Body of pancreas (tissue), 4 donors: ENCODE measurements around the gene IFNL1. TPM values are rescaled to one million over a fixed set of nuclear protein-coding genes. Genes with fewer than 3 reads are reported as not detected.
A peak's percentile ranks its signal among the peaks of the same experiment; 100 is the strongest.
"Not testable (repeated sequence)": the region's sequence is repeated elsewhere in the genome, so short reads cannot be mapped to it uniquely, and the experiment has no call there.

Experiments
- ATAC-seq: fragments of 150-250 bp; one replicate; pipeline ENCODE4 v1.9.1; 2016
- DNase-seq, 4 donors: peaks; one replicate each; pipeline ENCODE4 v3.0.0-alpha.2; 2019
- H3K27ac ChIP-seq, 4 donors: fragments of 200-600 bp; sonication (generic); 1 replicate in 3 of 4; 2 replicates in 1 of 4; pipeline versions ENCODE4 v1.5.1 to v1.6.1; 2016 to 2019; ENCODE audit warnings: mild to moderate bottlenecking in 1 of 4, mixed read lengths in 1 of 4, moderate library complexity in 1 of 4
- H3K27me3 ChIP-seq, 2 donors: fragments of 200-600 bp; sonication (generic); one replicate each; pipeline ENCODE4 v1.6.0; 2016; ENCODE audit warnings: mild to moderate bottlenecking in 1 of 2
- H3K36me3 ChIP-seq, 2 donors: fragments of 200-600 bp; sonication (generic); replicated peaks in 1 of 2; 2 replicates each; pipeline ENCODE4 v1.5.1; 2016; ENCODE audit warnings: low read depth in 2 of 2; ENCODE audit not compliant: insufficient read depth in 1 of 2
- H3K4me1 ChIP-seq: fragments of 200-600 bp; sonication (generic); one replicate; pipeline ENCODE4 v1.6.0; 2016
- H3K4me3 ChIP-seq, 2 donors: fragments of 200-600 bp; sonication (generic); 1 replicate in 1 of 2; 2 replicates in 1 of 2; pipeline ENCODE4 v1.5.1; 2016 to 2019
- H3K9me3 ChIP-seq, 3 donors: fragments of 200-600 bp; sonication (generic); 1 replicate in 2 of 3; 2 replicates in 1 of 3; pipeline ENCODE4 v1.5.1; 2016
- CTCF ChIP-seq, 7 experiments: fragments of 450-650 bp in 4 of 7; fragments of 200-600 bp in 3 of 7; sonication (generic) in 3 of 7; IDR thresholded peaks; one replicate each; pipeline ENCODE4 v1.5.1; 2016 to 2019; ENCODE audit warnings: antibody characterized with exemption in 7 of 7
- POLR2A ChIP-seq, 3 donors: fragments of 450-650 bp; IDR thresholded peaks; one replicate each; pipeline ENCODE4 v1.6.1; 2016; ENCODE audit warnings: antibody characterized with exemption in 3 of 3, mild to moderate bottlenecking in 2 of 3
- WGBS, 2 donors: methylation state at CpG; one replicate each; pipeline ENCODE4 v1.1.5; 2017; 5-methylcytosine and 5-hydroxymethylcytosine counted together
- intact Hi-C: fragments of 100-400 bp; cut with DNase I; formaldehyde crosslinking; loops from one replicate; pipeline ENCODE4 v1.15.1; 2023
- total RNA-seq, 2 donors: library from RNA; depleted of rRNA; stranded (reverse); fragments of >200 nt; gene quantifications; one replicate each; pipeline ENCODE4 v1.1.0, GENCODE V29; 2016

Gene IFNL1
- total RNA-seq, 2 donors from 2014 or later = not detected

GRCh38 chr19:39327363-39328045, 31.3 kb downstream of the IFNL1 start:
- Histone ChIP-seq H3K27ac (no peak overlapping the region), H3K9me3 (no peaks in the 10 kb centered on the region), H3K27me3 (no peaks in the 10 kb centered on the region), H3K4me3 (no peak overlapping the region), H3K4me1 (peaks cover 24% of the 10 kb centered on the region), H3K36me3 (no peaks in the 10 kb centered on the region)
- intact Hi-C loops = loop anchor here (5.0 kb wide), 1 partner anchor 215 kb away; no protein-coding TSS in a partner anchor
- ATAC-seq = no peak
- 52 to 53% methylated on average over 16 of the region's 16 CpGs for WGBS, 2 donors
- no peak for DNase-seq
- no peak for TF ChIP-seq CTCF (IDR thresholded peaks at IDR 0.05)
- TF ChIP-seq POLR2A (IDR thresholded peaks at IDR 0.05) = no peak

GRCh38 chr19:39328046-39328705, 32.0 kb downstream of the IFNL1 start:
- peaks cover 24% of the 10 kb centered on the region for H3K4me1 ChIP-seq
- intact Hi-C loops = loop anchor here (5.0 kb wide), 1 partner anchor 216 kb away; no protein-coding TSS in a partner anchor
- peak overlapping the region in 1 of 4 donors; percentile 23 for H3K27ac ChIP-seq
- ATAC-seq = peak; percentile 89
- peak; percentile 91 to 99 (median 96) for TF ChIP-seq CTCF (IDR thresholded peaks at IDR 0.05)
- no peak for TF ChIP-seq POLR2A (IDR thresholded peaks at IDR 0.05)
- H3K4me3 ChIP-seq = no peak overlapping the region
- no peaks in the 10 kb centered on the region for H3K27me3 ChIP-seq
- 21 to 22% methylated on average over 17 of the region's 17 CpGs for WGBS, 2 donors
- no peaks in the 10 kb centered on the region for H3K36me3 ChIP-seq
- H3K9me3 ChIP-seq = no peaks in the 10 kb centered on the region
- peak; percentile 85 to 92 (median 90) for DNase-seq

DNA sequence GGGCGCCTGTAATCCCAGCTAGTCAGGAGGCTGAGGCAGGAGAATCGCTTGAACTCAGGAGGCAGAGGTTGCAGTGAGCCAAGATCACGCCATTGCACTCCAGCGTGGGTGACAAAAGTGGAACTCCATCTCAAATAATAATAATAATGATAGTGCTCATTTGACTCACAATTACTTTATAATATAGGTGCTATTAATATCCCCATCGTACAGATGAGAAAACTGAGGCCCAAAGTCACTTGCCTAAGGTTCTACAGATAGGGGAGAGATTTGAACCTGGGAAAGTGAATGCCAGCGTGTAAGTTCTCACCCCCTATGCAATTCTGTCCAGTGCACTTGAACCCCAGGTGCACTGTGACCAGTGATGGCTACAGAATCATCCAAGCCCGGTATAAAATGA, 33.7 kb downstream of the IFNL1 start:
- Histone ChIP-seq H3K27me3 (no peaks in the 10 kb centered on the region), H3K27ac (peak overlapping the region in 1 of 4 donors; percentile 18), H3K9me3 (no peaks in the 10 kb centered on the region), H3K4me1 (peaks cover 24% of the 10 kb centered on the region), H3K4me3 (no peak overlapping the region), H3K36me3 (no peaks in the 10 kb centered on the region)
- 86 to 88% methylated on average over 7 of the region's 7 CpGs for WGBS, 2 donors
- intact Hi-C loops = loop anchor here (5.0 kb wide), 1 partner anchor 218 kb away; no protein-coding TSS in a partner anchor
- no peak for TF ChIP-seq POLR2A (IDR thresholded peaks at IDR 0.05)
- no peak for ATAC-seq
- DNase-seq = no peak

- Histone ChIP-seq H3K4me3 (no peak overlapping the region), H3K36me3 (no peaks in the 10 kb centered on the region), H3K27me3 (no peaks in the 10 kb centered on the region), H3K4me1 (peaks cover 24% of the 10 kb centered on the region), H3K27ac (no peak overlapping the region), H3K9me3 (no peaks in the 10 kb centered on the region)
- intact Hi-C loops = no loop called here
- no peak for ATAC-seq
- 76 to 80% methylated on average over 7 of the region's 7 CpGs for WGBS, 2 donors
- DNase-seq = no peak
- no peak for TF ChIP-seq POLR2A (IDR thresholded peaks at IDR 0.05)
- TF ChIP-seq CTCF (IDR thresholded peaks at IDR 0.05) = no peak
Measured at GRCh38 chr19:39332293-39332692, 36.1 kb downstream of the IFNL1 start.

GRCh38 chr19:39332738-39333137, 36.5 kb downstream of the IFNL1 start:
- WGBS, 2 donors = 78 to 80% methylated on average over 6 of the region's 6 CpGs
- ATAC-seq, H3K4me3 ChIP-seq, H3K36me3 ChIP-seq, intact Hi-C loops, H3K27me3 ChIP-seq, DNase-seq, H3K27ac ChIP-seq, H3K9me3 ChIP-seq: not testable (repeated sequence)
- H3K4me1 ChIP-seq = peaks cover 21% of the 10 kb centered on the region
